ENCODE results near the gene PRSS53. TPM values are rescaled to one million over a fixed set of nuclear protein-coding genes. Genes with fewer than 3 reads are reported as not detected.

Gene PRSS53
- total and polyA plus RNA-seq, 10 of the 15 experiments (the other 5 are each of a cell fraction or from before 2014, with no cell fraction given) = 0.35 to 3.4 (median 0.88) TPM; not detected in 2

DNA sequence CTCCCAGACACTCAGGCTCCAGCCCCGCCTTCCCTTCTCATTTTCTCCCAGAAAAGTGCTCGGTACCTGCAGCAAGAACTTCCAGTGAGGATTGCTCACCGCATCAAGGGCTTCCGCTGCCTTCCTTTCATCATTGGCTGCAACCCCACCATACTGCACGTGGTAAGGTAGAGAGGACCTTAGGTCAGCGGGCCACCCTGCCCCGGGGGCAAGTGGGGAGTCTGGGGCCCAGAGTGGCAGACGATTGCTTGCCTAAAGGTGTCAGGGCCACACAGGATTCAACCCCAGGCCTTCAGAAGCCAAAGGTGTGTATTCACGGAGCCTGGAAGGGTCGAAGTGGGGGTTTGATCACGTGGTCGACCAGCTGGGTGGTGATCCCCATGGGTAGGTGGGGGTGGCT is 20.9 kb upstream of the PRSS53 start:
- Histone ChIP-seq H3K36me3 (ENCODE audit: control insufficient read depth in 2 of 2, insufficient read depth in 2 of 2, low read length in 1 of 2) (peaks cover 0 to 4% of the 10 kb centered on the region in 2 experiments; a peak in 3 of 4 replicates), H3K79me2 (ENCODE audit: control insufficient read depth, insufficient read depth, low read length) (peaks cover 13% of the 10 kb centered on the region), H3K9ac (ENCODE audit: control insufficient read depth, insufficient read depth, low read length) (no peak overlapping the region), H3K4me3 (no peak overlapping the region), H3K27ac (ENCODE audit: control insufficient read depth, insufficient read depth) (no peak overlapping the region), H3K4me2 (ENCODE audit: control insufficient read depth, insufficient read depth) (peak overlapping the region; percentile 77; the same call in 1 of the 2 replicates), H3K9me3 (replicated peaks; ENCODE audit: control insufficient read depth, insufficient read depth, low read length) (no peaks in the 10 kb centered on the region), H3K4me1 (ENCODE audit: control insufficient read depth, insufficient read depth, low read length) (peaks cover 22% of the 10 kb centered on the region), H4K20me1 (ENCODE audit: control insufficient read depth, insufficient read depth) (no peaks in the 10 kb centered on the region), H3K27me3 (replicated peaks in 1 of 2; ENCODE audit: control insufficient read depth in 2 of 2, insufficient read depth in 2 of 2, low read length in 1 of 2) (no peaks in the 10 kb centered on the region), H2AFZ (ENCODE audit: control insufficient read depth, low read depth, low read length) (no peak overlapping the region)
- ChIA-PET POLR2A (no interaction called here), CTCF (no interaction called here), RAD21 (ENCODE audit: unreplicated experiment) (no interaction called here), SMC1A (ENCODE audit: uncharacterized antibody, unreplicated experiment) (no interaction called here)
- DNase-seq (ENCODE audit: low read depth, low spot score) = no peak
- BruUV-seq (replicated peaks) = no TSS peak
- 86% methylated on average over 12 of the region's 12 CpGs for WGBS (ENCODE audit: insufficient coverage, insufficient replicate concordance, low lambda C conversion rate, missing lambda C conversion rate)
- FAIRE-seq = no peak
- in situ Hi-C loops (cut with MboI) (loop anchor here (10.0 kb wide), 1 partner anchor 765 kb away; the partner anchor contains the start of gene ZNF267), intact Hi-C loops (cut with micrococcal nuclease; ENCODE audit: unreplicated experiment) (loop anchor here (5.0 to 10.0 kb wide), 2 partner anchors 33 to 765 kb away; partner anchors contain the start of gene ZNF267)
- ATAC-seq = no peak
- TF ChIP-seq ZNF384 (IDR thresholded peaks at IDR 0.05; ENCODE audit: borderline replicate concordance, low read depth, low read length) = no peak
- TF ChIP-seq SUZ12 (IDR thresholded peaks at IDR 0.05; ENCODE audit: unreplicated experiment) = no peak
- no peak for TF ChIP-seq CREM (IDR thresholded peaks at IDR 0.05; ENCODE audit: low read depth)
- no peak for TF ChIP-seq BACH1 (IDR thresholded peaks at IDR 0.05; ENCODE audit: borderline replicate concordance)
- no peak for TF ChIP-seq FOXM1 (IDR thresholded peaks at IDR 0.05; ENCODE audit: low read depth, low read length)
- no peak for TF ChIP-seq BCL11A (IDR thresholded peaks at IDR 0.05; ENCODE audit: low read depth, low read length)
- TF ChIP-seq E2F8 (IDR thresholded peaks at IDR 0.05; ENCODE audit: low read depth, partially characterized antibody) = no peak

Measured in GM12878 (cell line).